Caki2 (cell line): Measurements from ENCODE around the gene SSBP4. TPM values are rescaled to one million over a fixed set of nuclear protein-coding genes. Genes with fewer than 3 reads are reported as not detected.

Experiments used
- DNase-seq: peaks from one replicate; pipeline ENCODE4 v3.0.0-alpha.2; 2015; ENCODE audit warnings: low read depth
- in situ Hi-C: cut with HindIII; loops from 2 replicates; pipeline ENCODE4 v1.10.0; 2016; ENCODE audit warnings: low sequenced_read_pairs, low pct_unique_long_range_greater_than_20kb, mixed read lengths
- total RNA-seq: library from RNA; depleted of rRNA; stranded (reverse); fragments of >200 nt; shearing (Covaris generic); gene quantifications from 2 replicates; pipeline ENCODE4 v1.2.3, GENCODE V29; 2014; ENCODE audit warnings: low replicate concordance

The SSBP4 gene
- total RNA-seq, 1 experiment from 2014 or later = 87.5 TPM

DNA sequence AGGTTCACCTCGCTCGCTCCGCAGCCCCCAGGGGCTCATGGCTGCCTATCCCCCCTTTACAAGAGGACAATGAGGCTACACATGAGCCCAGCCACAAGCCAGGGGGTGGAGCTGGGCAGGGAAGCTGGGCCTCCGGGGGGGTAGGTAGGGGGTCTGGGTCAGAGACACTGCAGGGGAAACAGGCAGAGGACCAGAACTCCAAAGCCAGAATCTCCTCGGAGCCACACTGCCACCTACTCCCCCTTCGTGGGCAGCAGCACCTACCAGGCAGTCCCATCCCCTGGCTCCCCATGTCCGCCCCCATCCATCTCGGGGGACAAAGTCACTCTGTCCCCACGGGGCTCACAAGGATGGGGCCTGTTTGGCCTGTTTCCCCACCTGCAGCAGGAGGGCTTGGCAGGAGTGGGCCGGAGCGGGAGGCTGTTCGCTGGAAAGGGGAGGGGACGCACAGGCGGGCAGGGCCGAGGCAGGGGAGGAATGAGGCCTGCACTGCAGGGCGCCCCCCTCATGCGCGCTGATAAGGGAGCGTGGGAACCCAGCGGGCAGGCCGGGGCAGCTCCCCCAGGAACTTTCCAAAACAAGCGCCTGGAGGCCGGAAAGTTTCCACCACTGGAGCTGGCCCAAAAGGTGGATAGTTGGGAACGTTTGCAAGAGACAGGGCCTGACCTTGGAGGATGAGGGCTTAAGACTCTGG lies 19.3 kb downstream of the SSBP4 start:
- no peak for DNase-seq
- in situ Hi-C loops = no loop called here

DNA sequence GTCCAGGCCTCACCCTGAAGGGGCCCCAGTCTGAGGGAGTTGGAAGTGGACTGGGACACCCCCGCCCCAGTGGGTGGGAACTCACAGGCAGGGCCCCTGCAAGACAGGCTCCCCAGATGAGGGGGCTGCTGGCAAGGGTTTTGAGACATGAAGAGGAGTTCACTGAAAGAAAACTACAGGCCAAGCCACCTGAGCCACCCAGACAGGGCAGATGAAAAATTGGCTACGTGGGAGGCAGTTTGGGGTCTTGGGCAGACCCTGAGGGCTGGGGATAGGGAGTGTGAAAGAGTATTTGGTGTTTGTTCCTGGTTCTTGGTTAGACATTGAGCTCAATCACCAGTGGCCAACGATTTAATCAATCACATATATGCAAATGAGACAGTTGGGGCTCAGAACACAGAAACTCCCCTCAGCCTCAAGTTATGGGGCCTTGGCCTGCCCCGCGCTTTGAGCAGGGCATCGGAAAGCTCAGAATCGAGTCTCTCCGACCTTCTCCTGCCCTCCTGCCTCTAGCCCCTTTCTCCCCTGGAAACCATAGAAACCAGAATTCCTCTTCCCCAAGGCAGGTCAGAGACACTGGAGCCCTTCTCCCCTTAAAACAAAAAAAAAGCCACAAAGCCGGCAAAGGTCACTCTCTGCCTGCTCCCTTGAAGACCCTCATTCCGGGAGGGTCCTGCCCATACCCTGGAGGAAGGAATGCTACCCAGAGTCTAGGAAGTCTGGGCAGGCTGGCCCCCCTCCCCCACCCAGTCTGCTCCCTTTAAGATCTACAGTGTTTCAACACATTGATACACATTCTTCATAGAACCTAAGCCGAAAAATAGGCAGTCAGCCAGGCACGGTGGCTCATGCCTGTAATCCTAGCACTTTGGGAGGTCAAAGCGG lies 20.1 kb downstream of the SSBP4 start:
- in situ Hi-C loops = no loop called here
- no peak for DNase-seq

DNA sequence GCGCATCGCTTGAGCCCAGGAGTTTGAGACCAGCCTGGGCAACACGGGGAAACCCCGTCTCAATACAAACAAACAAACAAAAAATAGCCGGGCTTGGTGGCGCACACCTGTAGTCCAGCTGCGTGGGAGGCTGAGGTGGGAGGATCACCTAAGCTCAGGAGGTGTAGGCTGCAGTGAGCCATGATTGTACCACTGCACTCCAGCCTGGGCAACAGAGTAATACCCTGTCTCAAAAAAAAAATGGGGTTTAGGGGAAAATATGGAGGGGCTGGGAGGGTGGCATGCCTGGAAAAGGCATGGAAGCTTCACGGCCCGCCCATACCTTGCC lies 20.7 kb downstream of the SSBP4 start:
- no peak for DNase-seq
- in situ Hi-C loops = no loop called here

DNA sequence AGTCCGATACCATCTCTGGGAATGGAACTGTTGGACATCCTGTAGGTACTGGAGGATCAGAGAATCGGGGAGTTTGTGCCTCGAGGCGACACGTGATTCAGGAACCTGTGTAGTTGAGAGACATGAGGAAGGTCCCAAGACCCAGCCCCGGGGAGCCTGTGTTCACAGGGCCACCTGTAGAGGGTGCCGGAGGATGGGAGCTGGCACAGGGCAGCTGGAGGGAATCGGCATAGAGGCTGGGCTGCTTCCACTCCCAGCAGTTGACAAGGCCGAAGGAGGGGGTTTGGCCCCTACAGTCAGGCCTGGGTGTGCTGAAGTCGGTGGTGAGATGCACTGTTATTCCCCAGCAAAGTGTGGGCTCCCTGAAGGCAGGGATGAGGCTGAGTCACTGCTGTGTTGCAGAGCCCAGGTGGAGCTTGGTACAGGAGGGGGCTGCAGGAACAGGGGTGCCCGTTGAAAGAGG lies 21.2 kb downstream of the SSBP4 start:
- no peak for DNase-seq
- in situ Hi-C loops = no loop called here

DNA sequence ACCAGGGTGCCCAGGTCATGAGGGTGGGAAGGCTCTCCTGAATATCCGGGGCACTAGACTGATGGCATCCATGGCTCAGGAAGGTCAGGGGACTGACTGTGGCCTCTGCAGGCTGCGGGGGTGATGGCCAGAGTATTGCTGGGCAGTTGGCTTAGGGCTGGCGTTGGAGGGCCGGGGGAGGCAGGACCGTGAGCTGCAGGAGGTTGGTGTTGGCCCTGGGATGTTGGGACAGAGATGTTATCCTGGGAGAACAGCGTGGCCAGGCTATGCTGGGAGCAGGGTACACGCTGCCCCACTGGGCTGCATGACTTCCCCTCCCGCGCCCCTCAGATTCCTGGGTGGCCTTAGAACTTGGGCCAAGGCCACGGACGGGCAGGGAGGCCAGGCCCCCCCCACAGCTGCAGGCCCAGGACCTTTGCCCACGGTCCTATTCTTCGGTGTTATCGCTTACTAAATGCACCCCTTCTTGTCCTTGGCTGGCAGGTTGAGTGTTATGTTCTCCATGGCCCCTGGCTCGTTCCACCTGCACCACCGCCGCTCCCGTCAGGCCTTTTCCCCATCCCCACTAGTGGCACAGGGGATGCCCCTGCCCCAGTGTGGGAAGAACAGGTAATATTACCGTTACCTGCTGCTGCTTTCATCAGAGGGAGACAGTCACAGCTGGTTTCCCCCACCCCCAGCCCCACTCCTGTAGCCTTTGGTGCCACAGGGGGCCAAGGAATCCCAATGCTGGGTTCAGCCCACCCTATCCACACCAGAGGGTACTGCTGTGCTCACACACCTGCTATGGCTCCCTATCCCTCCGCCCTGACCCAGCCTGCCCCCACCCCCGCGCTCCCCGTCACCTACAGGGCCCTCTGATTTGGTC lies 22.0 kb downstream of the SSBP4 start:
- in situ Hi-C loops = no loop called here
- DNase-seq = no peak

DNA sequence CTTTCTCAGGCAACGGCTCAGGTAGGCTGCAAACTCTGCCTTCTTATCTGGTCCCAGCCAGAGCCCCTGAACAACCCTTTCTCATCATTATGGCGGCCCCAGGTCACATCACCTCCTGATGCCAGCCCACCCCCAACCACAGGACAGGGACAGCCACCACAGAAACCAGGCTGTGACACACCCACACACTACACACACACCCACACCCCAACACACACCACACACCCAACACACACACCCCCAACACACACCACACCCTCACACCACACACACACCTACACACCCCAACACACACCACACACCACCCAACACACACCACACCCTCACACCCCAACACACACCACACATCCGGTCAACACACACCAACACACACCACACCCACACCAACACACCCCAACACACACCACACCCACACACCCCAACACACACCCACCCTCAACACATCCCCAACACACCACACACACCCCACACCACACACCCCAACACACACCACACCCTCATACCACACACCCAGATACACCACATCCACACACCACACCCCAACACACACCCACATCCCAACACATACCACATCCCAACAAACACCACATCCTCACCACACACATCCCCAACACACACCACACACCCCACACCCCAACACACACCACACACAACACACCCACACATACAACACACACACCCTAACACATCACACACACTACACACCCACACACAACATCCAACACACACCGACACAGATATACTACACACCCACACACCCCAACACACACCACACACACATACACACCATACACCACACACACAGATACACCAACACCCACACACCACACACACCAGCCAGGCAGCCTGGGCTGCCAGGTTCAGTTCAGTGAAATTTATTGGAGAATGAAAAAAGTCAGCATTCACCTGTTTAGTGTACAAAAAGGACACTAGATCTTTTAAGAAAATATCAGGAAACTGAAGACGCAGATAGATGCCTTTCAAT lies 22.9 kb downstream of the SSBP4 start:
- no peak for DNase-seq
- in situ Hi-C loops = no loop called here

DNA sequence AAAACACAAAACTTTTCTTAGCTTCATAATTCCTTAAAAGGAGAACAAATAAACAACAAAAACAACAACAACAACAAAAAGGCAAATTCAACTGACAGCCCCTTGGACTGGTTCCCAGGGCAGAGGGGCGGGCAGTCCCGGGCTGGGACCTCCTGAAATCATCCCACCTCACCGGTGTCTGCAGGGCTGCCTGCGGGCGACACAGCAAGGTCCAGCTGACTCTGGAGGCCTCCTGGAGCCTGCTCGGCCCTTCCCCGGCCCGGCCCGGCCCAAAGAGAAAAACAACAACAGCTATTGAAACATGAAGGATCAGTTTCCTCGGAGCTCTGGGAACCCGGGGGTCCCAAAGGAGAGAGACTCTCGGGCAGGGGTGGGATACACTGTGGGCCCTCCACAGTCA lies 23.7 kb downstream of the SSBP4 start:
- no peak for DNase-seq
- in situ Hi-C loops = no loop called here

DNA sequence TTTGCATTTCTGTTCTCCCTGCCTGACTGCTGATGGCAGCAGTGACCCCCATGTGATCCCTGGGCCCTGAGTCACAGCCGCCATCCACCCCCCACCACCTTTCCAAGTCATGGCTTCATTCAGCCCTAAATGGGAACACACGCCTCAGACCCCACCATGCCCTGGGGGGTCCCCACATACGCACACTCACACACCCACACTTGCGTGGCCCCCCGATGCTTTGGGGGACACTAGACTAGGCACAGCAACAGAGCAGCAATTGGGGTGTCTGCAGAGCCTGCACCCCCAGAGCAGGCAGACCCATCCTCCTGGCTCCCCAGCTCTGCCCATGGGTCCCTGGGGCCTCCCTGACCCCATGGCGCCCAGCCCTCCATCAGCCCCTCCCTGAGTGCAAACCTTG lies 24.2 kb downstream of the SSBP4 start:
- in situ Hi-C loops = no loop called here
- no peak for DNase-seq

DNA sequence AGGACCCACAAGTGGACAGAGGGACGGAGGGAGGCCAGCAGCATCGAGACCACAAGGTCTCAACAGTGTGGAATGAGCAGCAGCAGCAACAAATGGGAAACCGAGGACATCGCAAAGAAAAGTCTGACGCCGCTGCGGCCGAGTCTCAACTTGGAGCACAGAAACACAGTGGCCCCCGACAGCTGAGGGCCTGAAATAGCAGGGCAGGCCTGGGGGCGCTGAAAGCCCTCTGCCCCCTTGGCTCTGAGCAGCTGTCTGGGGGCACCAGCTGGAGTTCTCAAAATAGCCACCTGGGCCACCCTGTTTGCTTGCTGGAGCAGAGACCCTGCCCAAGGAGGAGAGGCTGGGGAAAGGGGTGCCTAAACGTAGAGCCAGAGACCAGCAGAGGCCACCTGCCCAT lies 24.6 kb downstream of the SSBP4 start:
- DNase-seq = no peak
- in situ Hi-C loops = no loop called here

DNA sequence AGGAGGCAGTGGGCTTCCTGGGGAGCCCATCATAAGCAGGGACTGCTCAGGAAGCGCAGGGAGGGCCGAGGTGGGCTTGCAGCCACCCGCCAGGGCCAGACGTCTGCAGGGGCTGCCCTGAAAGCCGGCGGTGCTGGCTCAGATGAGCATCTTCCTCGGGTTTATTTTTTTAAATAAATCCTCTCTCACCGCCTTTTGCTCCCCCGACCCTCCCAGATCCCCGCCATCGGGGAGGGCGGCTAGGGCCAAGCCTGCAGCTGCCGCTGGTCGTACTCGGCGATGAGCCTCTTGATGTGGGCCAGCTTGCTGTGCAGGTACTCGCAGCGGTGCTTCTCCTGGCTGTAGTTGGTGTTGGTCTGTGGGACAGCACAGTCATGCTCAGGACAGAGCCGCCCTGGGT lies 25.3 kb downstream of the SSBP4 start:
- no peak for DNase-seq
- in situ Hi-C loops = no loop called here

DNA sequence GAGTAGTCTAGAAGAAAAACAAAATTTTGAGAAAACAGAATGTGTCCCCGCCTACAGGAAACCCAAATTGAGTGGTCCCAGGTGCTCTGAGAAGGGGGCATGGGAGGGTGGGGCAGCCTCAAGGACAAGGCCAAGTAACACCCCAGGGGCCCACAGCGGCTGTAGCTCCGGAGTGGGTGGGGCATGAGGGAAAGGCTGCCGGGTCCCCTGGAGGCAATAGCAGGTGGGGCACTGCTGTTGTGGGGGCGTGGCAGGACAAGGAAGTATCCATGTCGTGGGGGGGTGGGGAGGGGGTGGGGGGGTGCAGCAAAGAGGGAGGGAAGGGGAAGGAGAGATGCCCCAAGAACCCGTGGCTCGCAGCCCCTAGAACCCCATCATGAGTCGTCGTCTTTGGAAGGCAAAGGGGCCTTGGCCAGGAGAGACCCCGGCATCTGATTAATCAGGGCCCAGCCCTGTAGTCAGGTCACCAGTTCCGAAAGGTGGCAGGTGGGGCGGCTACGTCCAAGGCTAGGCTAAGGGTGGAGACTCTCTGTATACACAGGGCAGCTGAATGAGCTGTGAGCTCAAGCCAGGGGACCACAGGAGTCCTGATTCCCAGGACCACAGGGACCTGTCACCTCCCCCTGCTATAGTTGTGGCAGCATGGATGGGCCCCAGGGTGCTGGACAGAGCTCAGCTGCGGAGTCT lies 26.2 kb downstream of the SSBP4 start:
- in situ Hi-C loops = no loop called here
- no peak for DNase-seq

DNA sequence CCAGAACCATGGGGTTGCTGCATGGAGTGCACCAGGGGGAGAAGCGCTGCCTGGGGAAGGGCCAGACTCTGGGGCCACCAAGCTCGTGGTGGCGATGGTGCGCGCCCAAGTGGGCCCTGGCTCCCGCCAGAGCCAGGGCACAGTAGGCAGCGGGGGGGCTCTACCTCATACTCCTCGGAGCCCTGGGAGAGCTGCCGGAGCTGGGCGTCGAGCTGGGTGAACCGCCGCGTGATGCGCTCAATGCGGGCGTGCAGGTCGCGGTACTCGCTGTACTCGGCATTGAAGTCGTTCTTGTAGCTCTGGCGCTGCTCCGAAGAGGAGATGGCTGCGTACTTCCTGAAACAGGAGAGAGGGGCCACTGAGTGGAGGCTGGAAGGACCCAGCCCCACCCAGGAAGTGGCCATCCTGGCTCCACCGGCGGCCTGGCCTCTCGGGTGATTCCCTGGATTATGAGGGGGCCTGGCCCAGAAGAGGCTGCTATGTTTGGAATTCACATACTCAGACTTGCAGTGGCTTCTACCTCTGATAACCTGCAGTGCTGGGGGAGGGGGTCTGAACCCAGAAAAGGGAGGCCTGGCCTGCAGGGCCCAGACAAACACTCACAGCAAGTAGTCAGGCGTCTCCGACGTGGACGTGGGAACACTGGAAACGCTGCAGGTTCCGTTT lies 27.1 kb downstream of the SSBP4 start:
- in situ Hi-C loops = no loop called here
- DNase-seq = no peak

DNA sequence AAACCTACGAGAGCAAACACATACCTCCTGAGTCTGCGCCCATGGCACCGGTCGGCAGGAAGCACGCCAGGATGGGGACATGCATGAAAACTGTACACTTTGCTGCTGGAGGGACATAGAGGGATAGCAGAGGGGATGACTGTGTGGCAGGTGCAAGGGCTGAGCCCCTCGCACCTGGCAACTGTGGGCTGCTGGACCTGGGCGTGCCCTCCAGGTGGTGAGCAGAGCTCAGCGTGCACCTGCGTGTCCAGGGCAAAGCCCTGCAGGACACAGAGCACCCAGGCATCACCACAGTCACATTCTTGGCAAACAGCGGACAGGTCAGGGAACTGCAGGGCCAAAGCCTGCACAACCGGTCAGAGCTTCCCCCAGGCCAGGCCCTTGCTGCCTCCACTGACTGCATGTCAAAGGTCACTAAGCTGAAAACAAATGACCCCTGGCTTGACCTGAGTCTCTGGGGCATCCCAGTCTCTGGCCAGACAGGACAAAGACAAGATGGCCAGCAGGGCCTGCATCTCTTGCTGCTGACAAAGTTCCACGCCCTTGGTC lies 27.7 kb downstream of the SSBP4 start:
- in situ Hi-C loops = no loop called here
- no peak for DNase-seq

DNA sequence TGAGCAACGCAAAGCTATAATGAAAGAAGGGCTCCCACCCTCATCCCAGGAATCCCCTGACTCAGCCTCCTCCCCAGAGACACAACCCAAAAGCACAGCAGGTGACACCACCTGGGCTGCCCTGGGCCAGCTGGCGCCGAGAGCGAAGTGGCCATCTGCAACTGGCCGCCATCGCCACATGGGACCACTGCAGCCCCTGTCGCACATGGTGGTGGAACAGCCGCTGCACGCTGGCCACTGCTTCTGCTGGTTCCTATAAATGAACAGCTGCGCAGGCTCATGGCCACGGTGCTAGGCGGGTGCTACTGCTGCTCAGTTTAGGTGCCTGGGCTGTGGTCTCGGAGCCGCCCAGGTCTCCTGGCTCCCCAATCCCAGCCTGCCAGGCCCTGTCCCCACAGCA lies 30.4 kb downstream of the SSBP4 start:
- DNase-seq = no peak
- in situ Hi-C loops = no loop called here

DNA sequence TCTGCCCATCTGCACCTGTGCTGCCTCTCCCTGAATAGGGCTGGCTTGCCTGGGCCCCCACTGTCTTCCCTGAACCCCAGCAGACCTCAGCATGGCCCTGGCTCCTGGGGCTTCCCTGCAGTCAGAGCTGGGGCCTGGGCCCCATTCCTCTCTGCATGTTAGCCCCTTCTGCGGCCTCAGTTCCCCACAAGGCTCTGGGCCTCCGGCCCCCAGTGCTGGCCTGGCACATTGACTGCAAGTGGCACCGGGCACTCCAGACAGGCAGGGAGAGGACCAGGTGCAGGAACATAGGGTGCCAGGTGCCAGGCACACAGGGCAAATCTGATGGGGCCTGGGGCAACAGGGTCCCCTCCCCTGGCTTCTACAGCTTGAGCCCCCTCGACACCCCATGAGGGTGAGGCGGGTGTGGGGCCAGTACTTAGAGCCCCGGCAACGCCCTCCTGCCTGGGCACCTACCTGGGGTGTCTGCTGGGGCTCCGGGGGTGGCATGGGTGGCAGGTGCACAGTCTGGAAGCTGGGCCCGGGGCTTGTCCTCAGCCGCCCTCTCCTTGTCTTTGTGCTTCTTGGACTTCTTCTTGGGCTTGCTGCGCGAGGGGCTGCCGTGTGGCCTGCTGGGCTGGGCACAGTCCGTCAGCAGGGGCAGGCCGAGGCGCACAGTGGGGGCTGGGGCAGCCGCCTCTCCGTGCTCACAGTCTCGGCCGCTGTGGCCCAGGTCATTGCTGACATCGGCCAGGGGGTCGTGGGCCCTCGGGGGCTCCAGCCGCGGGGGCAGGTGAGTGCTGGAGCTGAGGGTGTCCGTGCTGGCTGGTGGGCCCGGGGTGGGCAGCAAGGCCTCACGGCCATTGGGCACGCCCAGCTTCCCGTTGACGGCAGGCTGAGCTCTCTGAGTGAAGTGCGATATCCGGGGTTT lies 31.1 kb downstream of the SSBP4 start:
- in situ Hi-C loops = no loop called here
- no peak for DNase-seq
